Measurements from ENCODE around the gene AMY1B.
"Not testable (repeated sequence)": the region's sequence is repeated elsewhere in the genome, so short reads cannot be mapped to it uniquely, and the experiment has no call there.

Gene AMY1B

DNA sequence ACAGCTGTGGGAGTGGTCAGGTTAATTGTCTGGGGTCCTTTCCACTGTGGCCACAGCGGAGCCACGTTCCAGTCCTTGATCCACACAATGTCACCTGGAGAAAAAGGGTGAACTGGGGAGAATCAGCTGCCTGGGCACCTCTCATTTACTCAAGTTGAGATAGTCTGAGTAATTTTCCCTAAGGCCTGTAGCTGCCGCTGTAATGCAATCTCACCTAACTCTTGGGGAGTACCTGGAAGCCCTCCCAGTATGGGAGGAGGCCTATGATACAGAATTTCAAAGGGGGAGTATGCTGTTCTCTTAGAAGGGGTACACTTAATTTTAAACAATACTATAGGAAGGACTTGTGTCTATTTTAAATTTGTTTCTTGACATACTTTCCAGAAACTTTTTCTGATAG, 45.7 kb downstream of the AMY1B start:
- H3K9me3 ChIP-seq (ENCODE audit: severe bottlenecking); H3K36me3 ChIP-seq; H3K27ac ChIP-seq; H3K27me3 ChIP-seq (ENCODE audit: insufficient read depth, low read depth, severe bottlenecking); H3K4me3 ChIP-seq (ENCODE audit: low read depth, low read length); DNase-seq: not testable (repeated sequence)

GRCh38 chr1:103643908-103644307, 52.1 kb downstream of the AMY1B start:
- H3K27ac ChIP-seq; H3K27me3 ChIP-seq (ENCODE audit: insufficient read depth, low read depth, severe bottlenecking); H3K9me3 ChIP-seq (ENCODE audit: severe bottlenecking); H3K36me3 ChIP-seq; DNase-seq; H3K4me3 ChIP-seq (ENCODE audit: low read depth, low read length): not testable (repeated sequence)

GRCh38 chr1:103641194-103641593, 54.8 kb downstream of the AMY1B start:
- H3K4me3 ChIP-seq (ENCODE audit: low read depth, low read length); DNase-seq; H3K9me3 ChIP-seq (ENCODE audit: severe bottlenecking); H3K27ac ChIP-seq; H3K27me3 ChIP-seq (ENCODE audit: insufficient read depth, low read depth, severe bottlenecking); H3K36me3 ChIP-seq: not testable (repeated sequence)
